Sciatic nerve (tissue), 2 donors: Measurements from ENCODE around the gene CRADD. TPM values are rescaled to one million over a fixed set of nuclear protein-coding genes. Genes with fewer than 3 reads are reported as not detected.

Experiments used
- ATAC-seq: fragments of 200-7000 bp; cut with Tn5 transposase; one replicate; pipeline ENCODE4 v1.9.1; 2020; ENCODE audit warnings: mild to moderate bottlenecking, moderate library complexity
- DNase-seq: peaks from one replicate; pipeline ENCODE4 v3.0.0-alpha.2; 2020; ENCODE audit warnings: low spot score
- intact Hi-C: fragments of 100-400 bp; cut with DNase I; formaldehyde crosslinking; loops from one replicate; pipeline ENCODE4 v1.14.2; 2022
- total RNA-seq: library from RNA; stranded (reverse); fragmentation: NEBNext Ultra II Directional; extraction: Animal tissue kit (Norgen Biotek cat#: 25700); gene quantifications from one replicate; pipeline ENCODE4 v1.2.1, GENCODE V29; 2021
- donor health status: DM: no; HTN: no; CAD: no.
- donor health status: DM: no; HTN: no; CAD: no.

CRADD gene
- total RNA-seq, 1 donor from 2014 or later, result 20.6 TPM

DNA sequence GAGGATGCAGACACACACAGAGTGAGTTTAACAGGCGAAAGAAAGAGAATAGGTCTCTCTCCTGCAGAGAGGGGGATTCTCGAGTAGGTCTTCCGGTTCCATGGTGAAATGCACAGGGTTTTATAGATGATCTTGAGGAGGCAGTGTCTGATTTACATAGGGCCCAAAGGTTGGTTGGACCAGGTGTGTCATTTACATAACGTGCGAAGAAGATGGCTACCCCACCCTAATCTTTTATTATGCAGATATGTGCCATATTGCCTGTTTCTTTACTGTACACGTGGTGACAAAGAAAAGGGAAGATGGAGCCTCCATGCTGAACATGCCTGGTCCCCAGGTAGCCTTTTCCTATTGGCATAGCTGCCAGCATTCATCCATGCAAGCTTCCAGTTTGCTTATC, 219.8 kb downstream of the CRADD start:
- intact Hi-C loops, result no loop called here
- no peak for DNase-seq
- ATAC-seq, result no peak

DNA sequence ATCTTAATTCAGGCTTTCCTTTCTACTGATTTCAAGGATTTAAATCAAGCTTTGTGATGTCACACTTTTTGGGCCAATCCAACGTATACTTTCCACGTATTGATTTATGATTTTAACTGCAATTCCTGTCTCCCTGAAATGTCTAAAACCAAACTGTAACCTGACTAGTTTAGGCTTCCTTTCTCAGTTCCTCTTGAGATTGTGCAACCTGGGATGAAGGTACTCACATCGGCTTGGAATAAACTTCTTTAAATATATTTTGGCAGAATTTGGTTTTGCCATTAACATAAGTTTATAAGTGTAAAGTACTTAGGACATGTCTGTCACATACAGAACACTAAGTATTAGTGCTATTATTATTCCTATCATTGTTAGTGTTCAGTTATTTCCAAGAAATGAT, 224.6 kb downstream of the CRADD start:
- no peak for ATAC-seq
- DNase-seq, result no peak
- intact Hi-C loops, result no loop called here

DNA sequence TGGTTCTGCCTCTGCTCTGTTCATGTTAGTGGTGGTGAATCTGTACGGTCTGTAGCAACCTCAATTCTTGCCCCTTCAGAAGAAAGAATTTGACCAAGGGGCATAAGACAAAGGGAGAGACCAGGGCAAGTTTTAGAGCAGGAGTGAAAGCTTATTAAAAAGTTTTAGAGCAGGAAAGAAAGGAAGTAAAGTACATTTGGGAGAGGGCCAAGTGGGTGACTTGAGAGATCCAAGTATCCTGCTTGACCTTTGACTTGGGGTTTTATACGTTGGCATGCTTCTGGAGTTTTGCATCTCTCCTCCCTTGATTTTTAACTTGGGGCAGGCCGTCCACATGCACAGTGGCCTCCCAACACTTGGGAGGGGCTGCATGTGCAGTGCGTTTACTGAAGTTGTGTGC, 225.0 kb downstream of the CRADD start:
- ATAC-seq, result no peak
- intact Hi-C loops, result no loop called here
- no peak for DNase-seq

DNA sequence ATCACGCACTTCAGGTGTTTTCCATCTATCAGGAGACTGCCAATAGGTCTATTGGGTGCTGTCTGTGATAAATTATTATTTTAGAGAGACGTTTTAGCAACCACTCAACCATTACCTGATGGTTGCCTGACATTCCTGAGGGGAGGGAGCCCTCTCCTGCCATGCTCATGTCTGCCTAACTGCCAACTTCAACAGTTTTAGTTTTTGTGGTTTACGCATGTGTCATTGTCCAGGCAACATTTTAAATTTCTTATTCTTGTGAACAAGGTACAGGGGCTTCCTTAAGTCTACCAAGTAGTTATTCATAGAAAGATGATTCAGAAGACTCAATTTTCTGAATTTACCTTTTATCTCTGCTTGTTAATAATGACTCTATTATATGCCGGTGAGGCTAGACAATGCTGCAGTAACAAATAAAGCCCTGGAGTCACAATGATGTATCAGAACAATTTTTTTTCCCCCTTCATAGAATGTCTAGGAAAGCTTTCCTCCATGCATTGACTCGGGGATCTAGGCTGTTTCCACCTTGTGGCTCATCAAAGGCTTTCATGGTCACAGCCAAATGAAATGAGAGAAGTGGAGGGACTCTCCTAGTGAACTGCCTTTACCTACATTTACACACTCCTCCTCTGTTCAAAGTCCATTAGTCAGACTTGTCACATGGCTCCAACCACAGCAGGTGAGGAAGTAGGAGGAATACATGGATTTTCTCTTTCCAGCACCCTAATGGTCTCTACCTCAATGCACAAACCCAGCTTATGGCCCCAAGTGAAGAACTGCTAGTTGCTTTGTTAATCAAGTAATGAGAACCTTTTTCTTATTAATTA, 225.8 kb downstream of the CRADD start:
- ATAC-seq (no peak), DNase-seq (no peak)
- intact Hi-C loops, result no loop called here

DNA sequence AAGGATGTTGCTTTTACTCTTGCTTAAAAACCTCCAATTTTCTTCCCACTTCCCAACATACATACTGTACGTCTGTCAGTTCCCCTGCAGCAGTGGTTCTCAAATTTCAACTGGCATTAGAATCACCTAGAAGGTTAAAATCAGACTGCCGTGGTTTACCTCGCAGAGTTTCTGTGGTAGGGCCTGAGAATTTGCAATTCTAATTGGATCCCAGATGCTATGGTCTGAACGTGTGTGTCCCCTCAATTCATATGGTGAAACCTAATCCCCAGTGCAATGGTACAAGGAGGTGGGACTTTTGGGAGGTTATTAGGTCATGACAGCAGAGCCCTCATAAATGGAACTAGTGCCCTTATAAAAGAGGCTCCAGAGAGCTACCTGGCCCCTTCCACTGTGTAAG, 226.9 kb downstream of the CRADD start:
- no peak for ATAC-seq

DNA sequence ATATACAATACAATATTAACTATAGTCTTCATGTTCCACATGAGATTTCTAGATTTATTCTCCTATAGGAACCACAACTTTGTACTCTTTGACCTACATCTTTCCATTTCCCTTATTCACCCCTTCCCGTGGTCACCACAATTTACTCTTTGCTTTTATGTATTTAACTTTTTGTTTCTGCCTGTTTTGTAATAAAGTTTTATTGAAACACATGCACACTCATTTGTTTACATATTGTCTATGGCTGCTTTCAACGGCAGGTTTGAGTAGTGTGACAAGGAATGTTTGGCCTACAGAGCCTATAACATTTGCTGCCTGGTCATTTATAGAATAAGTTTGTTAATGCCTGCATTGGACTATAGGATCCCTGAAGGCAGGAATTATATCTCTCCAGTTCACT, 231.1 kb downstream of the CRADD start:
- ATAC-seq, result no peak

More for the DNA sequence above, 226.9 kb downstream of the CRADD start:
- intact Hi-C loops, result no loop called here
- no peak for DNase-seq

DNA sequence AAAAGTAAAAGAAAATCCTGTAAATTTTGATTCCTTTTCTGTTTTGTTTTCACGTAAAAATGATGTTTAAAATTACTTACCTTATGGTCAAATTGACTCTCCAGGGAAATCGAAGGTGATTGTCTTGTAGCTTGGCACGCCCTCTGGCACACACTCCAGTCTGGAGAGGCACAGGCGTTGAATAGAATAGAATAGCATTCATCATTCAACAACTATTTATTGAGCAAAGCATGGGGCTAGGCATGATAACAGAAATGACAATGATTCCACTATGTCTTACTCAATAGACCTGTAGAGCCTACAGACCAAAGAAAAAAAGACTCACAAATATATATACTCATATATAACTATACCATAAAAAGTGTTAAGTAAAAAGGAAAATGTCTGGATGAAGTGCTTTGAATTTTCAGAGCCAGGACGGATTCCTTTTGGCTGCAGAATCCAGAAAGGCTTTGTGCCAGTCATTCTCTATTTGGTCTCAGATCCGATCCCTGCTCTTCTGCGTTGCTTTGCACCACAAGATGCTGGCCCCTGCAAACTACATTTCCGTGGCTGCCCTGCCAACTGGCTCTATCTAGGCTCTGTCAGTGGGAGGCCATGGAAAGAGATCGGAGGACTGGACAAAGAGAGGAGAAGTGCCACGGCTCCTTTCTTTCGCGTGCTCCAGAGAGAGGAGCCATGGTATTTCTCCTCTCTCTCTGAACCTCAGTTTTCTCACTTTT, 231.8 kb downstream of the CRADD start:
- intact Hi-C loops, result no loop called here
- DNase-seq, result no peak
- peak; percentile 46 for ATAC-seq

More for the DNA sequence above, 231.1 kb downstream of the CRADD start:
- no peak for DNase-seq
- intact Hi-C loops, result no loop called here

DNA sequence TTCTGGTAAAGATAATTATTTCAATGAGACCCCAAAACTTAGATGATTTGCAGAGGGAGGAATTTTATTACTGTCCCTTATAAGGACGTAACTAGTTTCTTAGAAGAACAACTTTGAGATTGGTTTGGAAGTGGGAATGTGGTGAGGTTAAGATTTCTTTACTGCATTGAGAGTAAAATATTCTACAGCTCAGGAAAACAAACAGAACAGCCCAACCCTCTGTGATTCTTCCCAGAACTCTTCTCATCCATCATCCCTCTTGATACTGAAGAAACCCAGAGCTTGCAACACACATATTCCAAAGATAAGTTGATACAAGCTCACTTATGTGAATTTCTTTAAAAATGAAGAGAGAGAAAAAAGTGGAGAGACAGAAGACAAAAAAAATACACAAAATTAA, 234.2 kb downstream of the CRADD start:
- ATAC-seq, result no peak
- intact Hi-C loops, result no loop called here
- DNase-seq, result no peak

DNA sequence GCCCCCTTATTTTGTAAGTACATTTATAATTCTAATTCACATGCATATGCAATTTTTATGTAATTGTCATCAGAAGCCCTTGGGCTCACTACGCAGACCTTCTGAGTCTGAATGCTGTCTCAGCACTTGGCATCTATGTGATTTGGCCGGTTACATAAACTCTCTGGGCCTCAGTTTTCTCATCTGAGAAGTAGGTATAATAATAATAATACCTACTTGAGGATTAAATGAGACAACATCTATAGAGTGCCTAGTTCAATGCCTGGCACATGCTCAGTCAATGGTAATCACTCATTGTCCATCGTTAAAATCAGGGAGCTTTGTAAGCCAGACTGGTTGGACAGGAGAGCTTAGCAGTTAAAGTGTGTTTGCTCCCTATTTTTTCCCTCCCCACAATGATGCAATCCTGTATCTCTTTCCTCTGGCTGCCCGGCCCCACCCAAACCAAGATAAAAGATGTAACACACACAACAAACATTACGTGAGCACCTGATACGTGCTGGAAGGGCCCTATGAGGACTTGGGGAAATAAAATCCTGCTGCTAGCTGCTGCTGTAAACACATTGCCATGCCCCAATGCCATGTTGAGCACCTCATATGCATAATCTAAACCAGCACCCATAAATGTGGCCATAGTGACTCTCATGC, 235.0 kb downstream of the CRADD start:
- DNase-seq (no peak), ATAC-seq (no peak)
- intact Hi-C loops, result no loop called here

DNA sequence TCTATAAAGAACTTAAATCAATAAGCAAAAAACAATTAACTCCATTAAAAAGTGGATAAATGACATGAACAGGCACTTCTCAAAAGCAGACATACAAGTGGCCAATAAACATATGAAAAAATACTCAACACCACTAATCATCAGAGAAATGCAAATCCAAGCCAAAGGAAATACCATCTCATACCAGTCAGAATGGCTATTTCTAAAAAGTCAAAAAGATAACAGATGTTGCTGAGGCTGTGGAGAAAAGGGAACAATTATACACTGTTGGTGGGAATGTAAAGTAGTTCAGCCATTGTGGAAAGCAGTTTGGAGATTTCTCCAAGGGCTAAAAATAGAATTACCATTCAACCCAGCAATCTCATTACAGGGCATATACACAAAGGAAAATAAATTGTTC, 236.7 kb downstream of the CRADD start:
- no peak for DNase-seq
- no peak for ATAC-seq
- intact Hi-C loops, result no loop called here

DNA sequence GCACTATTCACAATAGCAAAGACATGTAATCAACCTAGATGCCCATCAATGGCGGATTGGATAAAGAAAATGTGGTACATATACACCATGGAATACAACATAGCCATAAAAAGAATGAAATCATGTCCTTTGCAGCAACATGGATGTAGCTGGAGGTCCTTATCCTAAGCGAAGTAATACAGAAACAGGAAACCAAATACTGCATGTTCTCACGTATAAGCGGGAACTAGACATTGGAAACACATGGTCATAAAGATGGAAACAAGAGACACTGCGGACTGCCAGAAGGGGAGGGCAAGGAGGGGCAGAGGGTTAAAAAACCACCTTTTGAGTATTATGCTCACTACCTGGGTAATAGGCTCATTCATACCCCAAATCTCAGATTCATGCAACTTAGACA, 237.1 kb downstream of the CRADD start:
- DNase-seq (no peak), ATAC-seq (no peak)
- intact Hi-C loops, result no loop called here

DNA sequence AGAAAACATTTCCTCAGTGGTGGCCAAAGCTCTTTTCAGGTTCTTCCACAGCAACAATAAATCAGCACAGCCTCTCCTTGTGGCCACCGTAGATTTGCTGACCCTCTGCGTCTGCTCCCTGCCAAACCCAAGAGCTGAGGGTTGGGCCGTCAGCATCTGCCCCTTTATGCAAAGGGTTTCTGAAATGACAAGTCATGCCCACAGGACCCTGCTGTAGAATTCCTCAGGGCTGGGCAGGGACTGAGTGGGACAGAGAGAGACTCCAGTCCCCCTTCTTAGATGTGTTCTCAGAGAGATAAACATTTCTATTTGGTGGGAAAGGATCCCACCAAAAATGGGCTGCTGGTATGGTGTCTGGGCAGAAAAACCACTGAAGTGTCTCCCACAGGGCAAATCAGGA, 238.2 kb downstream of the CRADD start:
- intact Hi-C loops, result no loop called here
- DNase-seq (no peak), ATAC-seq (no peak)

DNA sequence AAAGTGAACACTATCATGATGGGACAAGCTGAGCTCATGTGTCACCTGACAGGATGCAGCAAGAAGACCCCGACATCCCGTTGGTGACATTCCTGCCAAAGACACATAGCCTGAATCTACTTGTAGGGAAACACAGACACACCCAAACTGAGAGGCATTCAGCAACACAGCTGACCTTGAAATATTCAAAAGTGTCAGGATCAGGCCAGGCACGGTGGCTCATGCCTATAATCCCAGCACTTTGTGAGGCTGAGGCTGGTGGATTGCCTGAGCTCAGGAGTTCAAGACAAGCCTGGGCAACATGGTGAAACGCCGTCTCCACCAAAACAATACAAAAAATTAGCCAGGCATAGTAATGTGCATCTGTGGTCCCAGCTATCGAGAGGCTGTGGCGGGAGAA, 239.2 kb downstream of the CRADD start:
- DNase-seq (no peak), ATAC-seq (no peak)
- intact Hi-C loops, result no loop called here

DNA sequence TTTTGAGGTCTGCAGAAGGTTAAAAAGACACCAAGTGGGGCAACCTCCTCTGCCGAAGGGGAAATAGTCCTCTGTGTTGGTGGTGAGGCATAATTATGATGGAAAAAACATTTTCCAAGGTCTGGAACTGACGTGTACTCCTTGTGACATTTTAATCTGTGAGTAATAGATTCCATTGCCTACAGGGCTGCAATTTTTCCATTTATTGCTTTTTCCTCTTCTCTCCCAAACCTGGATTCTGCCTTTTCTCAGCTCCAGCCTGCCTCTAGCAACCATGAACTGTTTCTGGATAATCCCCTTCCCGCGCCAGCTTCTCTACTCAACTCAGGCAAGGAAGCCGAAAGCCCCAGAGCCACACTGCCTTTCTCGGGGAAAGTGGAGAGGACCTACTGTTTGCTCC, 241.1 kb downstream of the CRADD start:
- intact Hi-C loops, result no loop called here
- DNase-seq (no peak), ATAC-seq (peak; percentile 86)

DNA sequence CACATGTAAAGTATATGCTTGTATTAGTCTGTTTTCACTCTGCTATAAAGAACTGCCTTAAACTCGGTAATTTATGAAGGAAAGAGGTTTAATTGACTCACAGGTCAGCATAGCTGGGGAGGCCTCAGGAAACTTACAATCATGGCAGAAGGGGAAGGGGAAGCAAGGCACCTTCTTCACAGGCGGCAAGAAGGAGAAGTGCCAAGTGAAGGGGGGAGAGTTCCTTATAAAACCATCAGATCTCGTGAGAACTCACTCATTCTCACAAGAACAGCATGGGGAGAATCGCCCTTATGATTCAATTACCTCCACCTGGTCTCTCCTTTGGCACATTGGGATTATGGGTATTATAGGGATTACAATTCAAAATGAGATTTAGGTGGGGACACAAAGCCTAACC, 241.7 kb downstream of the CRADD start:
- DNase-seq (no peak), ATAC-seq (no peak)
- intact Hi-C loops, result no loop called here

DNA sequence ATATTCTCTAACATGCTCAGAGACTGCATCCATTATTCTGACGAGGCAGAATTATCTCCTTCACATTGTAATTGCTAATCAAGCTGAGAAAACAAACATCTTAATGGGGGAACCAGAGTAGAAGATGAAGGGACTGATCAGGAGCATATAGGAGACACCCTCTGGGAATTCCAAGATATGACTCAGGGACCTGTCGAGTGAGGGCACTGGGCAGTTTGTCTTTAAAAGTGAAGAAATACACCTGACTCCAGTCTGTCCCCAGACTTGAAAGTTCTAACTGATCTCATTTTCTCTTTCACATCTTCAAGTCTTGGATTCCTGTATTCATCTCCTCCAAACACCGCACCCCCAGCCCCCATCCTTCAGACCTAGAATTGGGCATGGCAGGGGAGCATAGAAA, 244.3 kb downstream of the CRADD start:
- intact Hi-C loops, result no loop called here
- ATAC-seq, result no peak

DNA sequence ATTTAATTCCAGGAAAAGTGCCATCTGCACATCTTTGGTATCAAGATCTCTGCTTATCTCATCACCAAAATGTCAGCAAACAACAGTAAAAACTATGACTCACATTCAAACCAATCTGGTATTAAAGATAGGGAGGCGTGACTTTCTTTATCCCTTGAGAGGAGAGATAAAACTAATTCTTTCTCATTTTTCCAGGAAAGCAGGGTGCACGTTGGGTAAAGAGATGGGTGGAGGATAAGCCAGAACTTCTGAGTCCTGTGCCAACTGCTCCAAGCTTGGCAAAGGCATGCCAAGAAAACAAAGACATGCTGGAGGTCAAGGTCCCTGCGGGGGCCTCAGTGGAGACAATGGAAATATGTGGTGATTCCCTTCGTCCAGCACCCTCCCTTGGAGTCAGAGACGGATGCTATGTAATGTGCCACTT, 245.4 kb downstream of the CRADD start:
- intact Hi-C loops, result no loop called here
- DNase-seq (no peak), ATAC-seq (no peak)

More for the DNA sequence above, 244.3 kb downstream of the CRADD start:
- DNase-seq, result no peak

DNA sequence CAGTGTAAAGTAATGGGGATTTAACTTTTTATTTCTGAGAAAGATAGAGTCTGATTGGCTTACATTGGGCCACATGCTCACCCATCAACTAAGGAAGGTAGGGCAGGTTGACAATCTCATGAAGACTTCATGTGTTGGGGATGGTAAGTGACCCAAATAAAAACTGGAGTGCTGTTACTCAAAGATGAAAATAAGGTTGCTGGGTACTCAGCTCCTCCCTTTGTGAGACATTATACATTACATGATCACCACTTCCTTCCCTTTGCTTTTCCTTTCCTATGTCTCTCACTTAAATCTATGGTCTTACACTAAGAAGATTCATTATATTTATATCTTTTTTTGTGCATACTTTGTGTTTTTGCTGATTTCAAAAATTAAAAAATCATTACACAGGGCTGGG, 247.2 kb downstream of the CRADD start:
- no peak for ATAC-seq
- no peak for DNase-seq
- intact Hi-C loops, result no loop called here

DNA sequence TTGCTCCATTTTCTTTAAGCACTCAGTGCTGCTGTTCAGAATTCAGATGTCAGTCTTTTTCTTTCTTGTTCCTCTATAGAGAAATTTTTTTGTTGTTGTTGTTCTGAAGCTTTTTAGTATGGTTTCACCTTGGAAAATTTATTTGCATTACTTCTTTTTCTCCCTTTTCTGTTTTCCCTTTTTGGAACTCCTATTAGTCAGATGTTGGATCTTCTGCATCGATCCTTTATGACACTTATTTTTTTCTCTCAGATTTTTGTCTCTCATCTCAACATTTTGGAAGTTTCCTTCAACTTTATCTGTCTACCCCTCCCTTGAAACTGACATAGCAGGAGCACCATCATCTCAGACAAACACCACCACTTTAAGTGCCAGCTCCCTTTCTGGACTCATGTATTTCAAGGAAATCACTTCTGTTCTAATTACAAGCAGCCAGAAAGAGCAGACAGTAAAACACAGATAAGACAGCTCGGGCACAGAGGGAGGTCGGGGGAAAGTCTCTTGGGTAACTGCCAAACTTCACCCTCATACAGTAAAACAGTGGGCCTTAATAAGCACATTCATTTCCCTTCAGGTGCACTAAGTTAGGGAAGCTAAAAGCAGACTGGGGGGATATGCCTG, 248.5 kb downstream of the CRADD start:
- no peak for ATAC-seq
- intact Hi-C loops, result no loop called here
- no peak for DNase-seq

DNA sequence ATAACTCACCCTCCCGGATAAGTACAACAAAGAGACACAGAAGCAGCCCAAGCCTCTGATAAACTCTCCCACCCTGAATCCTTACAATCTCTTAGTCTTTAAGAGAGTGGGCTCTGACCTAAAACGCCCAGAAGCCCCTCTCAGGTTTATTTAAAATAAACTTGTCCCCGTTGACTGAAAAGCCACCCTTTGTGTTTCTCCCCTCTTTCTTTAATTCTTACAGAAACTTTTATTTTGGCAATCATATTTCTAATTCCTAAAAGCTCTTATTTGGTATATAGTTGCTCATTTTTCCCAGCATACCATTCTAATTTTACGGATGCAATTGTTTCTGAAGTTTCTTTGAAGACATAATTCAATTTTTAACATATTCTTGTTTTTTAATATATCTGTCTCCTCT, 249.1 kb downstream of the CRADD start:
- ATAC-seq (no peak), DNase-seq (no peak)
- intact Hi-C loops, result no loop called here
